T-cell (primary cell): ENCODE results near the gene LGALS3BP. TPM values are rescaled to one million over a fixed set of nuclear protein-coding genes. Genes with fewer than 3 reads are reported as not detected.

Experiments used
- ATAC-seq, 4 experiments: fragments of 200-7000 bp in 3 of 4; fragments of 150-1000 bp in 1 of 4; cut with Tn5 transposase; replicated peaks in 1 of 4; 1 replicate in 3 of 4; 2 replicates in 1 of 4; pipeline ENCODE4 v1.10.0; 2021; ENCODE audit warnings: moderate library complexity in 3 of 4, mild to moderate bottlenecking in 2 of 4, moderate number of reproducible peaks in 1 of 4
- CTCF ChIA-PET, 2 donors: fragments of 300-600 bp; sonication (Branson Sonifier 250); formaldehyde crosslinking; loops; one replicate each; lab custom pipeline; 2022; ENCODE audit warnings: antibody characterized with exemption in 2 of 2; lab: Charles Lee
- POLR2A ChIA-PET, 2 donors: fragments of 300-600 bp; sonication (Branson Sonifier 250); formaldehyde crosslinking; loops; one replicate each; lab custom pipeline; 2022; ENCODE audit warnings: antibody characterized with exemption in 2 of 2; lab: Charles Lee
- DNase-seq, 35 experiments: peaks; one replicate each; pipeline versions ENCODE4 v3.0.0 to v3.0.0-alpha.2; 2013 to 2023
- H3K27ac ChIP-seq: one replicate; pipeline ENCODE4 v1.5.1; 2013; ENCODE audit warnings: low read length
- H3K27me3 ChIP-seq, 2 experiments: replicated peaks in 1 of 2; 1 replicate in 1 of 2; 2 replicates in 1 of 2; pipeline versions ENCODE4 v1.6.1 to v1.7.0; 2013; ENCODE audit warnings: low read length in 1 of 2, mixed read lengths in 1 of 2; ENCODE audit not compliant: control insufficient read depth in 2 of 2, insufficient read depth in 2 of 2; ENCODE audit errors: extremely low read depth in 1 of 2
- H3K36me3 ChIP-seq, 2 donors: 1 replicate in 1 of 2; 2 replicates in 1 of 2; pipeline versions ENCODE4 v1.6.1 to v1.7.0; 2013; ENCODE audit warnings: low read length in 1 of 2; ENCODE audit not compliant: control insufficient read depth in 2 of 2, insufficient read depth in 1 of 2; ENCODE audit errors: extremely low read depth in 1 of 2
- H3K4me1 ChIP-seq, 2 experiments: 1 replicate in 1 of 2; 2 replicates in 1 of 2; pipeline versions ENCODE4 v1.6.1 to v1.7.0; 2013; ENCODE audit warnings: low read length in 2 of 2, mixed read lengths in 1 of 2; ENCODE audit not compliant: insufficient read depth in 2 of 2, control insufficient read depth in 1 of 2; ENCODE audit errors: extremely low read depth in 1 of 2
- H3K4me3 ChIP-seq, 2 donors: 1 replicate in 1 of 2; 2 replicates in 1 of 2; pipeline versions ENCODE4 v1.5.1 to v1.7.0; 2013; ENCODE audit warnings: mild to moderate bottlenecking in 2 of 2, low read length in 1 of 2, moderate library complexity in 1 of 2; ENCODE audit not compliant: control insufficient read depth in 1 of 2; ENCODE audit errors: extremely low read depth in 1 of 2
- H3K9me3 ChIP-seq: 2 replicates; pipeline ENCODE4 v1.7.0; 2013
- H3K27ac Mint-ChIP-seq, 2 donors: one replicate each; pipeline ENCODE4 v1.8.0; 2020 to 2021; ENCODE audit warnings: mild to moderate bottlenecking in 2 of 2, mixed read lengths in 2 of 2
- H3K27me3 Mint-ChIP-seq, 2 donors: one replicate each; pipeline ENCODE4 v1.8.0; 2021 to 2022; ENCODE audit warnings: mixed read lengths in 2 of 2
- H3K36me3 Mint-ChIP-seq: one replicate; pipeline ENCODE4 v1.8.0; 2021; ENCODE audit warnings: mixed read lengths
- H3K4me1 Mint-ChIP-seq, 3 donors: one replicate each; pipeline ENCODE4 v1.8.0; 2020 to 2022; ENCODE audit warnings: mixed read lengths in 3 of 3, mild to moderate bottlenecking in 1 of 3
- H3K4me3 Mint-ChIP-seq, 3 donors: one replicate each; pipeline ENCODE4 v1.8.0; 2020 to 2022; ENCODE audit warnings: mild to moderate bottlenecking in 3 of 3, mixed read lengths in 3 of 3, moderate library complexity in 3 of 3
- H3K9me3 Mint-ChIP-seq, 3 donors: one replicate each; pipeline ENCODE4 v1.8.0; 2020 to 2022; ENCODE audit warnings: mixed read lengths in 3 of 3
- WGBS: methylation state at CpG from one replicate; pipeline ENCODE4 v1.1.5; 2013; ENCODE audit warnings: missing lambda C conversion rate; ENCODE audit not compliant: insufficient coverage; 5-methylcytosine and 5-hydroxymethylcytosine counted together
- total RNA-seq, 35 experiments: library from RNA in 6 of 35; stranded (reverse) in 6 of 35; fragments of 120-200 nt in 1 of 35; gene quantifications; one replicate each; pipeline versions ENCODE4 v1.2.1 to v1.2.4 and lab custom pipeline; 2013 to 2026

Gene LGALS3BP
- total RNA-seq, 5 donors from 2014 or later (not counting 1 experiment from before 2014, with no cell fraction given): 28.2 to 80.7 (median 51.6) TPM

DNA sequence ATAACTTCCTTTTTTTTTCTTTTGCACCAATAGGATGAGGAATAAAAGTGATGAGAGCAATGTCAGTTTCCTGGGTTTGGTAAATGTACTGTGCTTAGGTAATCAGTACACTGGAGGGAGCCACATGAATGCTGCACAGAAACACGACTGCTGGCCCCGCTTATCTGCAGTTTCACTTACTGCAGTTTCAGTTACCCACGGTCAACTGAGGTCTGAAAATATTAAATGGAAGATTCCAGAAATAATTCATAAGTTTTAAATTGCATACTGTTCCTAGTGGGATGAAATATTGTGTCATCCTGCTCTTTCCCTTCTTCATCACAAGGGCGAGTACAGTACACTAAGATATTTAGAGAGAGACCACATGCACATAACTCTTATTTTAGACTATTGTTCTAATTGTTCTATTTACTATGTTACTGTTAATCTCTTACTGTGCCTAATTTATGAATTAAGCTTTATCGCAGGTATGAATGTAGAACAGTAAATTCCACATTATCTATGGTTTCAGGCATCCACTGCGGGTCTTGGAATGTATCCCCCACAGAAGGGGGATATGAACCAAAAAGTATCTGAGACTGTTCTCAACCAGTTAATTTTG, 6.4 kb upstream of the LGALS3BP start:
- H3K27me3 ChIP-seq: peaks cover 0 to 3% of the 10 kb centered on the region in 2 experiments
- no peaks in the 10 kb centered on the region for H3K9me3 ChIP-seq
- H3K27ac Mint-ChIP-seq: peak overlapping the region in 1 of 2 donors; percentile 65
- peak overlapping the region; percentile 10 to 35 for H3K4me3 ChIP-seq
- peaks cover 14 to 16% (median 15%) of the 10 kb centered on the region in 3 donors for H3K4me1 Mint-ChIP-seq
- H3K9me3 Mint-ChIP-seq: no peaks in the 10 kb centered on the region
- H3K36me3 ChIP-seq: peaks cover 5 to 8% of the 10 kb centered on the region in 2 donors
- H3K27ac ChIP-seq: no peak overlapping the region
- 27% methylated on average over 3 of the region's 6 CpGs for WGBS
- CTCF ChIA-PET: no interaction called here
- ATAC-seq (peak; percentile 69 to 83 (median 78)), DNase-seq (peak in 4 of 35 experiments; percentile 16 to 52 (median 22))
- H3K27me3 Mint-ChIP-seq: no peaks in the 10 kb centered on the region
- POLR2A ChIA-PET: interaction anchor here in 1 of 2 donors (0.7 kb wide), 1 partner anchor 59 kb away, joined by 3 read pairs; no protein-coding TSS in a partner anchor
- peaks cover 11 to 14% of the 10 kb centered on the region in 2 experiments for H3K4me1 ChIP-seq
- H3K36me3 Mint-ChIP-seq: peaks cover 6% of the 10 kb centered on the region
- peak overlapping the region; percentile 62 to 64 (median 62) for H3K4me3 Mint-ChIP-seq

DNA sequence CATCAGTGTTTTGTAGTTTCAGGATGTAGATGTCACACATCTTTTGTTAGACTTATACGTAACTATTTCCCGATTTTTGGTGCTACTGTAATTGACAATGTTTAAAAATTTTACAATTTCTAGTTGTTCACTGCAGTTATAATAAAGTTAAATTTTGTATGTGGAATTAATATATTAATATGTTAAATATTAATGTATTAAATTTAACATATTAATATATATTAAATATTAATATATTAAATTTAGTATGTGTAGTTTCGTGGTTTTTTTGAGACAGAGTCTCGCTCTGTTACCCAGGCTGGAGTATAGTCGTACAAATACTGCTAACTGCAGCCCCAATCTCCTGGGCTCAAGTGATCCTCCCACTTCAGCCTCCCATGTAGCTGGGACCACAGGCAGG, 5.7 kb upstream of the LGALS3BP start:
- WGBS: no CpG with 5 or more reads among the region's 5 CpGs
- CTCF ChIA-PET: interaction anchor here in 1 of 2 donors (0.6 kb wide), 1 partner anchor 403 kb away, joined by 3 read pairs; no protein-coding TSS in a partner anchor
- H3K4me1 ChIP-seq: peaks cover 11 to 19% of the 10 kb centered on the region in 2 experiments
- Mint-ChIP-seq H3K27ac (no peak overlapping the region), H3K9me3 (no peaks in the 10 kb centered on the region), H3K27me3 (no peaks in the 10 kb centered on the region), H3K4me1 (peaks cover 14 to 16% (median 15%) of the 10 kb centered on the region in 3 donors), H3K4me3 (no peak overlapping the region), H3K36me3 (peaks cover under 1% of the 10 kb centered on the region)
- H3K27ac ChIP-seq: no peak overlapping the region
- H3K9me3 ChIP-seq: no peaks in the 10 kb centered on the region
- peaks cover 0 to 4% of the 10 kb centered on the region in 2 donors for H3K36me3 ChIP-seq
- DNase-seq: no peak
- POLR2A ChIA-PET: interaction anchor here in 1 of 2 donors (0.7 kb wide), 1 partner anchor 58 kb away, joined by 3 read pairs; no protein-coding TSS in a partner anchor
- ATAC-seq: no peak
- H3K27me3 ChIP-seq: peaks cover 0 to 9% of the 10 kb centered on the region in 2 experiments
- no peak overlapping the region for H3K4me3 ChIP-seq

DNA sequence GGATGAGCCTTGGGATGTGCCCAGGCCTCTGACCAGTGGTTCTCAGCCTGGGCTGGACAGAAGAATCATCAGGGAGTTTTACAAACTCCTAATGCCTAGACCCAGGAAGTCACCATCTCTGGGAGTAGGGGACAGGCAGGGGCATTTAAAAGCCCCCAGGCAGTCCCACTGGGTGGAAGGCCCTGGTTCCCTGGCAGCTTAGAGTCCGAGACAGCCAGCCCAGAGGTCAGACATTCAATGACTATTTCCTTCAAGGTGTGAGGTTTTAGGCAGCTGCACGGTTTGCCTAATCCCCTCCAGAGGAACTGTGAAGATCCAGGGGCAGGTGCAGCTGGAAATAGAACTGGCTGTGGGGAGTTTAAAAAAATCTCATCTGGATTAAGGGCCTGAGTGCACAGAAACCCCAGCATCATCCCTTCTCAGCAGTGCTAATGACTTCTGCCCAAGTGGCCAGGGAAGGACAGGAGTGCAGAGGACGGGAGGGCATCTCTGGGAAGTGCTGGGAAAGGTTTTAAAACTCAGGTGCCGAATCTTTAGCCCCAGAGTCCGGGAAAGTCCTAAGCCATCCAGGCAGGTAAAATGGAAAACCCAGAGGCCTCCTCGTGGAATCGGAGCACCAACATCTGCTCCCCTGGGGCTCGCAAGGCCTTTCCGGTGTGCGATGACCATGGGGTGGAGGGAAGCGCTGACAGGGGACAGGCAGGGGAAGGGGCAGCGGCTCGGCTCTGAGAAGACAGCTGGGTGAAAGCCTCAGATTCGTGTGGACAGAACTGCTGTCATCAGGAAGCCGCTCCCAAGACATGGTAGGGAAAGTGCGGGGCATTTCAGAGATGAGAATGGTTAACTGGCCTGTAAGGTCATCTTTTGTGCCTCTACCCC, 1.5 kb upstream of the LGALS3BP start:
- Mint-ChIP-seq H3K9me3 (no peaks in the 10 kb centered on the region), H3K4me1 (peaks cover 18 to 30% (median 30%) of the 10 kb centered on the region in 3 donors), H3K27me3 (no peaks in the 10 kb centered on the region), H3K4me3 (no peak overlapping the region), H3K27ac (no peak overlapping the region), H3K36me3 (no peaks in the 10 kb centered on the region)
- Histone ChIP-seq H3K9me3 (no peaks in the 10 kb centered on the region), H3K4me1 (peaks cover 4 to 52% of the 10 kb centered on the region in 2 experiments), H3K36me3 (no peaks in the 10 kb centered on the region), H3K27me3 (peaks cover 0 to 20% of the 10 kb centered on the region in 2 experiments), H3K4me3 (no peak overlapping the region), H3K27ac (no peak overlapping the region)
- WGBS: 91% methylated on average over 9 of the region's 16 CpGs
- DNase-seq (no peak), ATAC-seq (no peak)
- POLR2A ChIA-PET: no interaction called here
- CTCF ChIA-PET: no interaction called here

DNA sequence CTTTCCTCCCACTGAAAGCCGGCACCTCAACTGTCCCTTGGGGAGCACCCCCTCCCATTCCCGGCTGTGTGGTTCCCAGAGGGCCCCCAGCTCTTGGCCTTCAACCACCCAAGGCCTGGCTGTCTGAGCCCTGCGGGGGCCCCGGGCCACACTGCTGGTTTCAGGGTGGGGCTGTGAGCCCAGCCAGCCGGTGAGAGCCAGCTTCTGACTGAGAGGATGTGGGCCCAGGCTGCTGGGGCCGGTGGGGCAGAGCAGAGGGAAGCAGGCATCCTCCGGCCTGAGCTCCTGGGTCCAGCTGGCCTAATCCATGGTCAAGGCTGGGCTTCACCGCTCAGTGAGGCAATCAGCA, 875 bp upstream of the LGALS3BP start:
- Histone ChIP-seq H3K27me3 (peaks cover 0 to 24% of the 10 kb centered on the region in 2 experiments), H3K4me1 (peaks cover 2 to 46% of the 10 kb centered on the region in 2 experiments), H3K4me3 (no peak overlapping the region), H3K9me3 (no peaks in the 10 kb centered on the region), H3K27ac (no peak overlapping the region), H3K36me3 (no peaks in the 10 kb centered on the region)
- no peaks in the 10 kb centered on the region for H3K36me3 Mint-ChIP-seq
- no peaks in the 10 kb centered on the region for H3K27me3 Mint-ChIP-seq
- ATAC-seq: no peak
- no peak overlapping the region for H3K4me3 Mint-ChIP-seq
- no peak for DNase-seq
- ChIA-PET POLR2A (no interaction called here), CTCF (no interaction called here)
- no peaks in the 10 kb centered on the region for H3K9me3 Mint-ChIP-seq
- peak overlapping the region in 1 of 2 donors; percentile 88 for H3K27ac Mint-ChIP-seq
- peaks cover 12 to 31% (median 28%) of the 10 kb centered on the region in 3 donors for H3K4me1 Mint-ChIP-seq
- 63% methylated on average over 8 of the region's 8 CpGs for WGBS

DNA sequence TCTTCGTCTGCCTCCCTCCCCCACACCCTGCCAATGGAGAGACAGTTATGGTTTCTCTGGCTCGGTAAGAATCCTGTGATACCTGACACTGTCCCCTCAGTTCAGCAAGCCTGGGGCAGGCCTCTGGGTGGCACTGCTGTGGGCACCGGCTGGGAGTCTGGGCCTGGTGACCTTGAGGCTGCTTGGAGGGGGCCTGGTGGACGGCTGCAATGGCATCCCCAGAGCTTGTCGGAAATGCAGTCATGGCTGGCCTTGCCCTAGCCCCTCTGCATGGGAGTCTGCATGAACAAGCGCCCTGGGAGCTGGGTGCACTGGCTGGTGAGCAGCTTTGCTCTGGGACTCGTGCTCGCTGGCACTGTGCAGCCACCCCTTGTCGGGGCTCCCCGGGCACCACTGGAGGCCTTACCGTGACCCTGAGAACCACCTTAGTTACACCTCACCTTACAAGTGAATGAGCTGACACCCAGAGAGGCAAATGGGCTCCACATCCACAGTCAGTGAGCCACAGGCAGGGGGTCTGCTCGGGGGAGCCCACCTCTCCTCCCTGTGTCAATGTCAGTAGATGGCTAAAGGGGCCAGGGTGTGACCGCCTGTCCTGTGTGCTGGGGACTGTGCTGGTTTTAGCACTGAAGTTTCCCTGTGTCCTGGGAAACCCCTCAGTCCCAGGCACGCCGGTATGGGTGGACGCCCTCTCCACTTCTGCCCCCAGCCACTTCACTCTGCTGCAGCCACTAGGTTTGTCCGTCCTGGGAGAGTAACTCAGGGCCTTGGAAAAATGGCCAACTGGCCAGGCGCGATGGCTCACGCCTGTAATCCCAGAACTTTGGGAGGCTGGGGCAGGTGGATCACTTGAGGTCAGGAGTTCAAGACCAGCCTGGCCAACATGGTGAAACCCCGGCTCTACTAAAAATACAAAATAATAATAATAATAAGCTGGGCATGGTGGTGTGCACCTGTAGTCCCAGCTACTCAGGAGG, 1.4 kb downstream of the LGALS3BP start:
- Mint-ChIP-seq H3K27ac (peak overlapping the region; percentile 15 to 88), H3K27me3 (no peaks in the 10 kb centered on the region), H3K4me3 (peak overlapping the region; percentile 74 to 81 (median 80)), H3K36me3 (no peaks in the 10 kb centered on the region), H3K9me3 (no peaks in the 10 kb centered on the region), H3K4me1 (peaks cover 15 to 31% (median 31%) of the 10 kb centered on the region in 3 donors)
- no peaks in the 10 kb centered on the region for H3K36me3 ChIP-seq
- no peak for DNase-seq
- H3K9me3 ChIP-seq: no peaks in the 10 kb centered on the region
- ChIA-PET CTCF (no interaction called here), POLR2A (no interaction called here)
- WGBS: 87% methylated on average over 14 of the region's 21 CpGs
- peak overlapping the region in 1 of 2 donors; percentile 58 for H3K4me3 ChIP-seq
- peaks cover 2 to 48% of the 10 kb centered on the region in 2 experiments for H3K4me1 ChIP-seq
- ATAC-seq: no peak
- H3K27me3 ChIP-seq: peaks cover 0 to 23% of the 10 kb centered on the region in 2 experiments
- no peak overlapping the region for H3K27ac ChIP-seq
